ENCODE results near the gene RABL6. TPM values are rescaled to one million over a fixed set of nuclear protein-coding genes. Genes with fewer than 3 reads are reported as not detected.
"Not testable (repeated sequence)": the region's sequence is repeated elsewhere in the genome, so short reads cannot be mapped to it uniquely, and the experiment has no call there.

Gene RABL6
- total RNA-seq, 1 donor from 2014 or later: 116 TPM

- not testable (repeated sequence) for H3K27ac Mint-ChIP-seq, H3K9me3 Mint-ChIP-seq, H3K27me3 Mint-ChIP-seq, DNase-seq
- intact Hi-C loops (cut with micrococcal nuclease): loop anchor here (10.0 kb wide), 1 partner anchor 322 kb away; no protein-coding TSS in a partner anchor
- Mint-ChIP-seq H3K36me3 (ENCODE audit: low read depth) (peaks cover 17% of the 10 kb centered on the region), H3K4me1 (peaks cover 16% of the 10 kb centered on the region), H3K4me3 (peak overlapping the region; percentile 67)
These were observed 35.5 kb downstream of the RABL6 start for GRCh38 chr9:136843159-136843800.

DNA sequence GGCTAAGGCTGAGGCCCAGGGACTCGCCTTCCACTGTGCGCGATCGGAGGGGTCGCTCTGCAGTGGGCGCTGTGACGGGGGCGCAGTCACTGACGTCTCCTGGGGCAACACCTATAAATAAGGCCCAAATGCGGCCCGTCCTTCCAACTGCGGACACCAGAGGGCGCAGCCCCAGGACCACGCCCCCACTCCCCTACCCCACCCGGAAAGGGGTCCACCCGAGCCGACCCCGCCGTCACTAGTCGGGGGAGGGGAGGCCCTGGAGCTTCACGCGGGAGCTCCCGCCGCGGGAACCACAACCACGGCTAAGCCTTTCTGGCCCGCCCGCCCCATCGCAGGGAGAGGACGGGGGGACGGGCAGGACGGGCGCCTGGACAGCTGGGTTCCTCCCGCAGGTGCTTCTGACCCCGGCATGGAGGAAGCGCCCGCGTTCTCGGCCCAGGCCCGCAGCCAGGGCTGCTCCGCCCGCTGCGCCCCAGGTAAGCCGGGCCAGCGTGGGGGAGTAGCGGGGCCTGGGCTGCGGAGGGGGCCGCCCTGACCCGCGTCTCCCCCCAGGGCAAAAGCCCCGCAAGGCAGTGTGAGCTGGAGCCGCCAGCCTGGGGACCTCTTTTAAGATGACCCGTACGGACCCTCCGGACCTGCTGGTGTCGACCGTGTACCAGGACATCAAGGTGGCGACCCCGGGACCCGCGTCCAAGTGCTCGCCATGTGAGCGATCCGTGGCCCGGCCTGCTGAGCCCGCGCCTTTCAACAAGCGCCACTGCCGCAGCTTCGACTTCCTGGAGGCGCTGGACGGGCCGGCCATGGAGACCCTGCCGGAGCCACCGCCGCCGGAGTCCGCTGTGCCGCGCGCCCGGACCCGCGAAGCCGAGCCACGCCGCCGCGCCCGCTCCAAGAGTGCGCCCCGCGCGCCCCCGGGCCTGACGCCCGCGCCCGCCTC, 36.3 kb downstream of the RABL6 start:
- Mint-ChIP-seq H3K36me3 (ENCODE audit: low read depth) (peaks cover 18% of the 10 kb centered on the region), H3K4me3 (peak overlapping the region; percentile 67)
- not testable (repeated sequence) for H3K27ac Mint-ChIP-seq

DNA sequence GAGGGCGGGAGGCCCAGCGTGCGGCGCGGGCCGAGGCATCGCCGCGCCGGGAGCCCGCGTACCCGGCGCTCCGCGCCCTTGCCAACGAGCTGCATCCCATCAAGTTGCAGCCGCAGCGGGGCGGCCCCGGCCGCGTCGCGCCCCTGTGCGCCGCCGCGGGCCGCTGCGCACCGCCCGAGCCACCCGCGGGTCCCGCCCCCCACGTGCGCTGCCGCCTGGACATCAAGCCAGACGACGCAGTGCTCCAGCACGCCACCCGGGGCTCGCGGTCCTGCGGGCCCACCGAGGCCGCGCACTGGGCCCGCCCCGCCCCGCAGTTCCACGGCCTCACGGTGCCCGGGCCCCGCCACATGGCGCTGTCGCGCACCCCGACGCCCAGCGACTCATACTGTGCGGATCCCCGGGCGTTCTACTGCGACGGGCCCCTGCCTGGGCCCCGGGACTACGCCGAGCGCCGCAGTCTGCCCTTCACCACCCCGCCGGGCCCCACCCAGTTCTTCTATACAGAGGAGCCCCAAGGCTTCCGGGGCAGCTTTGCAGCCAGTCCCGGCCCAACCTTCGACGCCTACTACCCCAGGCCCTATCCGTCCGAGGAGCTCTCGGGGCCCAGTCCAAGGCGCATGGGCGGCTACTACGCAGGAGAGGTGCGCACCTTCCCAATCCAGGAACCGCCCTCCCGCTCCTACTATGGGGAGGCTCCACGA, 37.2 kb downstream of the RABL6 start:
- intact Hi-C loops (cut with micrococcal nuclease): loop anchor here (5.0 to 10.0 kb wide), 2 partner anchors 202 to 320 kb away; partner anchors contain the start of gene NPDC1
- DNase-seq: no peak
- no peaks in the 10 kb centered on the region for H3K9me3 Mint-ChIP-seq
- H3K27ac Mint-ChIP-seq: no peak overlapping the region
- H3K36me3 Mint-ChIP-seq (ENCODE audit: low read depth): peaks cover 22% of the 10 kb centered on the region
- H3K27me3 Mint-ChIP-seq: peaks cover 7% of the 10 kb centered on the region
- peak overlapping the region; percentile 28 for H3K4me3 Mint-ChIP-seq
- peaks cover 19% of the 10 kb centered on the region for H3K4me1 Mint-ChIP-seq

More for the DNA sequence above, 36.3 kb downstream of the RABL6 start:
- H3K4me1 Mint-ChIP-seq: peaks cover 16% of the 10 kb centered on the region
- peak; percentile 90 for DNase-seq
- not testable (repeated sequence) for H3K27me3 Mint-ChIP-seq, H3K9me3 Mint-ChIP-seq
- intact Hi-C loops (cut with micrococcal nuclease): loop anchor here (10.0 kb wide), 1 partner anchor 321 kb away; no protein-coding TSS in a partner anchor

- DNase-seq: no peak
- Mint-ChIP-seq H3K36me3 (ENCODE audit: low read depth) (peaks cover 22% of the 10 kb centered on the region), H3K27ac (no peak overlapping the region), H3K4me1 (peaks cover 20% of the 10 kb centered on the region), H3K27me3 (peaks cover 7% of the 10 kb centered on the region), H3K9me3 (no peaks in the 10 kb centered on the region), H3K4me3 (peak overlapping the region; percentile 28)
- intact Hi-C loops (cut with micrococcal nuclease): loop anchor here (5.0 to 10.0 kb wide), 2 partner anchors 202 to 319 kb away; partner anchors contain the start of gene NPDC1
These were observed 37.9 kb downstream of the RABL6 start for GRCh38 chr9:136845465-136846260.

DNA sequence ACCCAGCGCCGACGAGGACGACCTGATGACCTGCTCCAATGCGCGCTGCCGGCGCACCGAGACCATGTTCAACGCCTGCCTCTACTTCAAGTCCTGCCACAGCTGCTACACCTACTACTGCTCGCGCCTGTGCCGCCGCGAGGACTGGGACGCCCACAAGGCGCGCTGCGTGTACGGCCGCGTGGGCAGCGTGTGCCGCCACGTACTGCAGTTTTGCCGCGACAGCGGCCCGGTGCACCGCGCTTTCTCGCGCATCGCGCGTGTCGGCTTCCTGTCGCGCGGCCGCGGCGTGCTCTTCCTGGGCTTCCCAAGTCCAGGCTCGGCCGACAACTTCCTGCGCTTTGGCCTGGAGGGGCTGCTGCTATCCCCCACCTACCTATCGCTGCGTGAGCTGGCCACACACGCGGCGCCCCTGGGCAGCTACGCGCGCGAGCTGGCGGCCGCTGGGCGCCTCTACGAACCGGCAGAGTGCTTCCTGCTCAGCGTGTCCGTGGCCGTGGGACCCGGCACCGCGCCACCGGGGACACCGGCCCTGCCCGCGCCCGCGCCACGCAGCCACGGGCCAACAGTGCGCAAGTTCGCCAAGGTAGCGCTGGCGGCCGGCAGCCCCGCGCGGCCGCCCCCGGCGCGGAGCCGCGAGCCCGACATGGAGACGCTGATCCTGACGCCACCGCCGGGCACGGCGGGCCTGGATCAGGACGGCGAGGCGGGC, 38.8 kb downstream of the RABL6 start:
- peaks cover 20% of the 10 kb centered on the region for H3K4me1 Mint-ChIP-seq
- peak overlapping the region; percentile 74 for H3K27ac Mint-ChIP-seq
- peaks cover 27% of the 10 kb centered on the region for H3K36me3 Mint-ChIP-seq (ENCODE audit: low read depth)
- H3K27me3 Mint-ChIP-seq: peaks cover 7% of the 10 kb centered on the region
- no peaks in the 10 kb centered on the region for H3K9me3 Mint-ChIP-seq
- intact Hi-C loops (cut with micrococcal nuclease): loop anchor here (5.0 to 10.0 kb wide), 2 partner anchors 201 to 318 kb away; partner anchors contain the start of gene NPDC1
- peak; percentile 71 for DNase-seq
- peak overlapping the region; percentile 64 for H3K4me3 Mint-ChIP-seq

GRCh38 chr9:136847088-136847825, 39.5 kb downstream of the RABL6 start:
- Mint-ChIP-seq H3K27ac (peak overlapping the region; percentile 94), H3K4me1 (peaks cover 18% of the 10 kb centered on the region), H3K36me3 (ENCODE audit: low read depth) (peaks cover 27% of the 10 kb centered on the region), H3K9me3 (no peaks in the 10 kb centered on the region), H3K4me3 (peak overlapping the region; percentile 96), H3K27me3 (peaks cover 7% of the 10 kb centered on the region)
- intact Hi-C loops (cut with micrococcal nuclease): loop anchor here (5.0 to 10.0 kb wide), 2 partner anchors 200 to 318 kb away; partner anchors contain the start of gene NPDC1
- DNase-seq: peak; percentile 77

DNA sequence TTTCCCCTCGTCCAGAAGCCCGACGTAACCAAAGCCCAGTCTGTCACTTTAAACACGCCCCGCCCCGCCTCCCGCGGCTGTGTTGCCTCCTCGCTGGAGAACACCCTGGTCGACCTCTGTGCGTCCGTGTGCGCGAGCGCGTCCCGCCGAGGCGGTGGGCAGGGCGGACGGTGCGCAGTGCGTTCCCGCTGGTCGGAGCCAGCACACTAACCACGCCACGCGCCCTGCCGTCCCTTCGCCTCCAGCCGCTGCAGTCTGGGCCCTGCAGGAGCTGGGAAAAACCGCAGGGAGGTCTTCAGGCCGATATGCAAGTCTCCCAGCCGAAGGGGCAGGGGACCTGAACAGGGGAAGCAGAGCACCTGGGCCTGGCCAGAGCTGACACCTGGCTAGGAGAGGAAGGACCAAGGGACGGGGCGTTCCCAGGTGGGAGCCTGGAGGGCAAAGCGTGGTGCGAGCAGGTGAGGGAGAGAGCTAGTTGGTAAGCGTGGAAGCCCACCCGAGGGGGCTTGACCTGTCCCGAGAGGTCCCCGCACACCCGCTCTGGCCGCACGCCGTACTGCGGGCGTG, 40.2 kb downstream of the RABL6 start:
- Mint-ChIP-seq H3K4me1 (peaks cover 16% of the 10 kb centered on the region), H3K36me3 (ENCODE audit: low read depth) (peaks cover 27% of the 10 kb centered on the region), H3K4me3 (peak overlapping the region; percentile 96), H3K9me3 (no peaks in the 10 kb centered on the region), H3K27me3 (peaks cover 7% of the 10 kb centered on the region), H3K27ac (peak overlapping the region; percentile 94)
- peak; percentile 96 for DNase-seq
- intact Hi-C loops (cut with micrococcal nuclease): loop anchor here (2.0 to 10.0 kb wide), 6 partner anchors 19 to 317 kb away; partner anchors contain the start of genes EDF1, NPDC1 and TMEM141

DNA sequence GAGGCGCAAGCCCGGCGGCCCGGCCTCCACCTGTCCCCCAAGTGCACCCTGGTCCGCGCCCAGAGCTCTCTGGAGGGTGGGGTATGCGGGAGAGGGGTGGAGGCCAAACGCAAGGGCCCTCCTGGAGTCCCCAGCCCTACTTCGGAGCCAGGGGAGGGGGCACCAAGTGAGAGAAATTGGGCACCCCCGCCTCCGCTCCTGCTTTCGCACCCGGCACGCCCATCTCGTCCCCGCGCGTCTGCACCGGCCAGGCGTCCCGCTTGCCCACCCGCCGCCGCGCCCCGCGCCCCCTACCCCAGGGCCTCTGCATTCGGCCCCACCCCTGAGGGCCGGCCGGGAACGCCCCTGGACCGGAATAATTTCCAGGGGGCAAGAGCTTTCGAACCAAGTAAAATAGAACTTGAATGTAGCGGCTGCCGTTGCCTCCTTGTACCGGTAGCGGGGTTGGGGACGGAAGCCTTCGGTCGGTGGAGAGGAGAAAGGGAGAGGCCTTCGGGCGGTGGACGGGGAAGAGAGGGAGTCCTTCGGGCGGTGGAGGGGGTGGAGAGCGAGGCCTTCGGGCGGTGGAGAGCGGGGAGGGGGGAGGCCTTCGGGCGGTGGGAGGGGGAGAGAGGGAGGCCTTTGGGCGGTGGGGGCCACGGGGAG, 40.8 kb downstream of the RABL6 start:
- peak overlapping the region; percentile 92 for H3K27ac Mint-ChIP-seq
- intact Hi-C loops (cut with micrococcal nuclease): loop anchor here (1.0 to 10.0 kb wide), 8 partner anchors 18 to 316 kb away; partner anchors contain the start of genes EDF1, FBXW5, NPDC1 and TMEM141
- no peaks in the 10 kb centered on the region for H3K9me3 Mint-ChIP-seq

GRCh38 chr9:136849038-136849959, 41.6 kb downstream of the RABL6 start, which contains the start of gene PHPT1:
Gene PHPT1, plus strand, starts transcription at chr9:136849409. Its CDS starts 22 bp downstream, at chr9:136849431.
- H3K4me1 Mint-ChIP-seq: peaks cover 11% of the 10 kb centered on the region
- H3K4me3 Mint-ChIP-seq: peak within 1 kb of the TSS; percentile 96

More for the DNA sequence above, 40.8 kb downstream of the RABL6 start:
- Mint-ChIP-seq H3K4me1 (peaks cover 13% of the 10 kb centered on the region), H3K36me3 (ENCODE audit: low read depth) (peaks cover 27% of the 10 kb centered on the region), H3K4me3 (peak overlapping the region; percentile 96), H3K27me3 (peaks cover 7% of the 10 kb centered on the region)
- peak; percentile 84 for DNase-seq

More at GRCh38 chr9:136849038-136849959, 41.6 kb downstream of the RABL6 start, which contains the start of gene PHPT1:
- Mint-ChIP-seq H3K27ac (peak within 1 kb of the TSS; percentile 94), H3K27me3 (peaks cover 7% of the 10 kb centered on the region), H3K9me3 (no peaks in the 10 kb centered on the region), H3K36me3 (ENCODE audit: low read depth) (peaks cover 27% of the 10 kb centered on the region)
- DNase-seq: peak; percentile 99
- intact Hi-C loops (cut with micrococcal nuclease): loop anchor here (1.0 to 10.0 kb wide), 8 partner anchors 18 to 316 kb away; partner anchors contain the start of genes EDF1, FBXW5, NPDC1 and TMEM141
